ENCODE data around the gene PLEKHM3. TPM values are rescaled to one million over a fixed set of nuclear protein-coding genes. Genes with fewer than 3 reads are reported as not detected.

Gene PLEKHM3
- total RNA-seq, 1 donor from 2014 or later, result 7.2 TPM

DNA sequence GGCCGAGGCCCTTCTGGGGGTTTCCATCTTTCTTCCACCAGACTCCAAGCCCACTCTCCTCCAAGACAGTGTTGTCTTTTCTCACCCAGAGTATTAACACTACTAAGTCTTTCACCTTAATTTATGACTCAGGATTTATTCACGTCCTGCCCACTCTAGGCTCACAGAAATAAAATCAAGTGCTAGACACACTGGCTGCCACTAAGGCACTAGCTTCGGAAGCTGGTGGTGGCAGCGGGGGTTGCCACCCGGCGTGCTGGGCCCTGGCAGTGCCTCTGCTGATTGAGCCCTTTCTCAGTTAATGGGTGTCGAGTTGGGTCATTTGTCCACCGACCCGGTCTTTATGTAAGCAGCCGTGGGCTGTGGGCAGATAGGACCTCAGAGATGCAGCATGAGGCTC is 162.0 kb downstream of the PLEKHM3 start:
- DNase-seq (ENCODE audit: low read depth in 2 of 2), result no peak

GRCh38 chr2:207861789-207862188 is 163.5 kb downstream of the PLEKHM3 start:
- DNase-seq (ENCODE audit: low read depth in 2 of 2), result no peak

DNA sequence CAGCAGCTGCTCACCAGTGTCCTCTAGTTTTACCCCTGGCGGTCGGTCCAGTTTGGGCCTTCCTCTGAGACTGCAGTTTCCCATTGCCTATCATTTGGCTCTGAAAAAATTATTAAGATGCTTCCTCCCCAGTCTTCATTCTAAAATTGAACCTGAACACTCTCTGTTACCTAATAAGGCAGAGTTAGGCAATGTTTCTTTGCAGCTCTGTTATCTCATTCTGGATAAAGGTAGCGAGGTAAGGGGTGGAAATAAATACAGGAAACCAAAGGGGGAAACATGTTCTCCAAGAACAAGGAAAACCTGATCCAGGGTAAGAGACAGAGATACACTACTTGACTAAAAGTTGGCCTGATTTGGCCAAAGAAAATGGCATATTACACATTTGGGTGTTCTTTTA is 164.6 kb downstream of the PLEKHM3 start:
- DNase-seq (ENCODE audit: low read depth in 2 of 2), result no peak

DNA sequence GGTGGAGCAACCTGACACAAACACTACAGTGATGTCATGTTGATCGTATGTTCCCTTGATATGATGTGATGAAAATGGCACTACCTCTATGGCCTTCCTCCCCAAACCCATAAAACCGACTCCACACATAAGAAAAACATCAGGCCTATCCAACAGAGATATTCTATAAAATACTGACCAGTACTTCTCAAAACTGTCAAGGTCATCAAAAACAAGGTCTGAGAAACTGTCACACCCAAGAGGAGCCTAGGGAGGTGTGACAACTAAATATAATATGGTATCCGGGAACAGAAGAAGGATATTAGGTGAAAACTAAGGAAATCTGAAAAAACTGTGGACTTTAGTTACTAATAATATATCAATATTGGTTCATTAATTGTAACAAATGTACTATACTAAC is 169.7 kb downstream of the PLEKHM3 start:
- no peak for DNase-seq (ENCODE audit: low read depth in 2 of 2)

DNA sequence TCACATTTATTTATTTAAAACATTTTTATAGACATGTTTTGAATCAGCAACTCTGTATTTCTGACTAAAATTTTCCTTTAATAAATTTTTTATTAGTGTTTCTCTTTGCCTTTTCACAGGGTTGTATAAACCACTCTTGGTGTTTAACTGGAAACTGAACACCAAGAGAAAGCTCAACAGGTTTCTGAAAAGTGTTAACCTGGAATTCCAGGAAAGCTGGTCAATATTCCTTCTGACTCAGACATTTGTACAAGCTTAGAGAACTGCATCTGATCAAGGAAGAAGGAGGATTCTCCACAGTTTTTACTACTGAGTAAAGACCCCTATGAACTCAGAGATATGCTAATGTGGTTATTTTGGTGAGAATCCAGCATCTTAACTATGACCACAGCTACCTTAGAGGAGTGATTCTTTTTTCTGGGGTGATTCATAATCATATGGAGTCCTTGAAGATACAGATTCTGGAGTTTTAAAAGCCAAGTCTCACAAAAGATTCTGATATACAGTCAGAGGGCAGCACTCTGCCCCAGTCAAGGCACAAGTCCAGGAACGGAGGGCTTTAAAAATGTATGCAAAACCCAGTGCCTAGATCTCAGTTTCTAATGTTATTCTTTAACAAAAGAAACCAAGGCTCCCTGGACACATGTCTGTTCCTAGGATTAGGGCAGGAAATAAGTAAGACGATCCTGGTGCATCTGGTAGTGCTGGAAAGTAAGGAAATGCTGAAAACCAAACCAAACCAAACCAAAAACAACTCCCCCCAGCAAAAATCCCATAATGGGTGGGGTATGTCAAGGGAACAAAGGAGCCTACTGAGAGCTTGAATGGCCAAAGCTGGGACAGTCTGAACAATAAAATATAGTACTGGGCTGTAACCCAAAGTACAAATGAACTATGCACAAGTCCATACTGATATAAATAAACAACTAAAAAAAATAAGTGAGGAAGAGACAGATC is 170.6 kb downstream of the PLEKHM3 start:
- no peak for DNase-seq (ENCODE audit: low read depth in 2 of 2)

GRCh38 chr2:207852791-207853190 is 172.5 kb downstream of the PLEKHM3 start:
- DNase-seq (ENCODE audit: low read depth in 2 of 2), result no peak

- no peak for DNase-seq (ENCODE audit: low read depth in 2 of 2)
Measured at GRCh38 chr2:207849443-207849842, 175.9 kb downstream of the PLEKHM3 start.

DNA sequence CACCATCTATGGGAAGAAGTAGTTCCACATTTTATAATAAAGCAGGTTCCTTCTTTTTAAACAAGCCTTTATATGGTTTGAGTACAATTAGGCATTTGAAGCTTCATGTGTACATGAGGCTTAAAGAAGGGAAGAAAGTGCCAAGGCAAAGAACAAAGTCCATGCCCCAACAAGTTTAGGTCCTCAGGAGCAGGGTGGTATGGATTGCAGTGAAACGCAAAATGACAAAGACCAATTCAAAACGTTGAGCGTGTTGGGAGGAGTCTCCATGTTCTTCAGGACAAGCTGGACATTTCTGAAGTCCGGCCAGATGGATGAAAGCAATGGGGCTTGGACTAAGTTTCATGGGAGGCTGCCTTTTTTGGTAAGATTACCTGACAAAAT is 176.8 kb downstream of the PLEKHM3 start:
- DNase-seq (ENCODE audit: low read depth in 2 of 2), result no peak

GRCh38 chr2:207847807-207848544 is 177.4 kb downstream of the PLEKHM3 start:
- peak; percentile 77 to 97 for DNase-seq (ENCODE audit: low read depth in 2 of 2)

DNA sequence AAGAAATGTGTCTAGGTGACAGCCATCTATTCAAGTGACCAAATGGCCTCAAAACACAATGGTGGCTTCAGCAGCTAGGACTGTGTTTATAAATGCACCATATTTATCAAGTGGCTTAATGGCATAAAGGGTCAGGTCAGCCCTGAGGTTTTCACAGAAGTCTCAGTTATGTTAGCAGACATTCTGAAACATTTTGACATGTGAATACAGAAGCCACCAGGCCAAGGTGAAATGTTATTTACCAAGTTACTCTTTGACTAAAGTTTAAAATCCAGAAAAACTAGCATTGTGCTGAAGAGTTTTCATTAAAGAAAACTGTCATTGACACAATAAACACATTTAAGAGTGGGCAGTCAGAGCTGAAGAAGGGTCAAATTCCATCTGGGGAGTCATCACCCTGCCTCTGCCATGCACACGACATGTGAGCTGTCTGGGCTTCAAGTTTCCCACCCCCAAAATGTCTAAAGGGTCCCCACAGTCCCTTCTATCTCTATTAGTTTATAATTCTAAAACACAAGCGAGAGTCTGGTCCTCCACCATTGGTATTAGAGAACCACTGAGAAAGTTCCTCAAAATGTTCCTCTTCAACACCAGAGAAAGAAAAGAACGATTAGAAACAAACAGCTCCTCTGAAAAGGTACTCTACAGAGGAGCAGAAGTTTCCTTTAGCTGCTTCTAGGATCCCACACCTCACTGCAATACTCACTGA is 178.1 kb downstream of the PLEKHM3 start:
- DNase-seq (ENCODE audit: low read depth in 2 of 2), result peak in 1 of 2 donors; percentile 43

GRCh38 chr2:207845202-207845864 is 180.0 kb downstream of the PLEKHM3 start:
- DNase-seq (ENCODE audit: low read depth in 2 of 2), result no peak

- DNase-seq (ENCODE audit: low read depth in 2 of 2), result no peak
Measured at GRCh38 chr2:207844648-207845047, 180.7 kb downstream of the PLEKHM3 start.

DNA sequence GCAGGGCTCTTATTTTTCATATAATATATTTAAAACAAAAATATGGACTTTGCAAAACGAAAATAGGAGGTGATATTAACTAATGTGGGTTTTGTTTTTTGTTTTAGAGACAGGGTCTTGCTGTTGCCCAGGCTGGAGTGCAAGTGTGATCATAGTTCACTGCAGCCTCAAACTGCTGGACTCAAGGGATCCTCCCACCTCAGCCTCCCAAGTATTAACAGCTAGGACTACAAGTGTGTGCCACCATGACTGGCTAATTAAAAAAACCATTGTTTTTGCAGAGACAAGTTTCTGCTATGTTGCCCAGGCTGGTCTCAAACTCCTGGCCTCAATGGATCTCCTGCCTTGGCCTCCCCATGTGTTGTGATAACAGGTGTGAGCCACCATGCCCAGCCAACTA is 185.2 kb downstream of the PLEKHM3 start:
- no peak for DNase-seq (ENCODE audit: low read depth in 2 of 2)

DNA sequence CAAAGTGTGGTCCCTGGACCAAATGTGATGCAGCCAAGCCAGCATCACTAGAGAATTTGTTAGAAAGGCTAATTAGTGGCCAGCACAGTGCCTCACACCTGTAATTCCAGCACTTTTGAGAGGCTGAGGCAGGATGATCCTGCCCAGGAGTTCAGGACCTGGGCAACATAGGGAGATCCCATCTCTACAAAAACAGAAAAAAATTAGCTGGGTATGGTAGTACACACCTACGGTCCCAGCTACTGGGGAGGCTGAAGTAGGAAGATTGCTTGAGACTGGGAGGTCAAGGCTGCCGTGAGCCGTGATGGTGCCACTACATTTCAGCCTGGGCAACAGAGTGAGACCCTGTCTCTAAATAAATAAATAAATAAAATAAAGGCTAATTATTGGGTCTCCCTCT is 185.8 kb downstream of the PLEKHM3 start:
- DNase-seq (ENCODE audit: low read depth in 2 of 2), result no peak

DNA sequence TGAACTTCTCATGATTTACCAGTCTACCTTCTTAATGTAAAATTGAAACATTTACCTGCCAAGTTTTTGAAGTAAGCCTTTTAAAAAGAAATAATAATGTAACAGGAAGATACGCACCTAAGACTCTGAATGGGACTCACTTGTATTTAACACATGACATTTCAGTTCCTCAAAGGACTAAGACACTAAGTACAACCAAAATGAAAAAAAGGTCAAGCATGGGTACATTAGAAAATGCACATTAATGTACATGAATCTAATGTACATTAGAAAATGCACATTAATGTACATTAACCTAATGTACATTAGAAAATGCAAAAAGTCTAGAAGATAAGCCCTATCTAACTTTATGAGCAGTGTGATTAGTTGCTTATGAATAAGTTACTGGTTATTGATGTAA is 186.3 kb downstream of the PLEKHM3 start:
- no peak for DNase-seq (ENCODE audit: low read depth in 2 of 2)

- DNase-seq (ENCODE audit: low read depth in 2 of 2), result no peak
Measured at GRCh38 chr2:207836521-207837133, 188.7 kb downstream of the PLEKHM3 start.

DNA sequence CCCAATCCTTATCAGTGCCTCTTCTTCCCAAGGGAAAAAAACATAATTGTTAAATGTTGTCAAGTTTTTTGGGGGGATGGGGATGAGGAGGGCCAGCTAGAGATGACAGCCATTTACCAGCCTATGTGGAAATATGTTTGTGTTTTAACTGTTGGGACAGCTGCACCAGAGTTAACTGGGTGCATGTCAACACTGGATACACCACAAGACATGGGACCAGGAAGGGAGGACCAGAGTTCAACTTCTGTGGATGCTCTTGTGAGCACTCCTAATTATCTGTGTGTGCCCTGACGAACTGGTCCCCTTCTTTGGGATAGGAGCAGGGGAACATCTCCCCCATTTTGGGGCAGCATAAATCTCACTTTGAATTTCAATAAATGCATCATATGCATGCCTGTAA is 189.5 kb downstream of the PLEKHM3 start:
- no peak for DNase-seq (ENCODE audit: low read depth in 2 of 2)

DNA sequence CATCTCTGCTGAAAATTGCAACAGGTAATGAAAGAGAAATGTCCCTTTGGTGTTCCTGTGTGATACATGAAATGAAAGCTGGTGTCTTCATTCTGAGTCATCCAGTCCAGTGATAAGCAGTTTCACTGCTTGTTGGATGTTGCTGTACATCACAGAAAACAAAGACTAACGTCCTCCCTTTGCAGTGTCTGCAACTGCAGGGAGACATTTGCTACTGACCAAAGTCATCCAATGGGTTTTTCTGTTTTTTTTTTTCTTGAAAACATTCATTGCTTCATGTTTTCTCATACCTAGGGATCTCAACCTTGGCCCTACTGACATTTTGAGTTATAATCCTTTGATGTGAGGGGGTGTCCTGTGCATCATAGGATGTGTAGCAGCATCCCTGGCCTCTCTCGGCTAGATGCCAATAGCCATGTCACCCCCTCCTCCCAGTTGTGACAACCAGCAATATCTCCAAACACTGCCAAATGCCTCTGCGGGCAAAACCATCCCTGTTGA is 192.0 kb downstream of the PLEKHM3 start:
- DNase-seq (ENCODE audit: low read depth in 2 of 2), result no peak

GRCh38 chr2:207831584-207832248 is 193.6 kb downstream of the PLEKHM3 start:
- no peak for DNase-seq (ENCODE audit: low read depth in 2 of 2)

DNA sequence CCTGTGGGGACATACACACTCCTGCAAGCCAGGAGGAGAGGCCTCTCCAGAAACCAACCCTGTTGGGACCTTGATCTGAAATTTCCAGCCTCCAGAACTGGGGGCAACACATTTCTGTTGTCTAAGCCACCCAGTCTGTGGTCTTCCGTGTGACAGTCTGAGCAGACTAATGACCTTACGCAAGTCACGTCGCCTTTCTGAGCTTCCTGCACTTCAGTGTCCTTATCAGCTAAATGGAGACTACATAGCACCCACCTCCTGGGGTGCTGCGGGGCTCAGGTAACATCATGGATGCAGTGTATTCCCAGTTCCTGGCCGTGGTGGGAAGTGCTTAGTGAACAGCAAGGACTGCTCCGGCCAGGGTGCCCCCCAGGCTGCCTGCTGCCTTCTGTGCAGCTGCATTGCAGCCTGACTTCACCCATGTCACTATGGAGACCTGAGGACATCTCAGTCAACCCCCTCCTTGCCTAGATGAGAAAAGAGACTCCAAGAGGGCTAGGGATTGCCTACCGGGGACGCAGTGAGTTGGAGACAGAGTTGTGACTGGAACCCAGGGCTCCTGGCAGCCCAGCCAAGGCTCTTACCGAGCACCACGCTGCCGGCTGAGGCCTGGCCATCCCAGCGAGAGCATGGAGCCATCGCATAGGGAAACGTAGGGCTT is 194.4 kb downstream of the PLEKHM3 start:
- no peak for DNase-seq (ENCODE audit: low read depth in 2 of 2)
